GM19193 (cell line): Measurements from ENCODE around the gene C16orf46.

Experiments
- POLR2A ChIP-seq: IDR thresholded peaks from 4 replicates; pipeline ENCODE4 v1.6.1; 2011; ENCODE audit not compliant: insufficient read depth, insufficient read length; ENCODE audit errors: extremely low read depth

The C16orf46 gene, protein sequence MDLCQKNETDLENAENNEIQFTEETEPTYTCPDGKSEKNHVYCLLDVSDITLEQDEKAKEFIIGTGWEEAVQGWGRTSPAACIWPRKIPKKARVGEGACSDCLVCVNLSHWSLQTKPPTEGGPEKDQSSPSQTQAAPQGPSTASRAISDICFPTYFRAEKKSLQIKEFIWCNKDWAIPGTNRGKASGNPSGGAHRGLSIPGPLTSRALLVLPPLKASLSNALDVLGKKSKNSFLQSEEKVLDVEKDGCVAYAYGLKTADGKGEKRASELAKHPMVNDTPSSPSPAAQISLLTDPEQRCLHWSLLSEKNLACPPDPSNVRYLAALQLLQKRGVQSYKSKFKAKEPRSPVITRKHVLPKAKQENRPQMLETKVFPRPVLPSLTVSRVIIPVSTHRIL

GRCh38 chr16:81077076-81077940 lies at the start of gene C16orf46:
Gene C16orf46 (minus strand): TSS chr16:81077238. CDS start chr16:81063955, 13,283 bp downstream.
- peak; percentile 86 for TF ChIP-seq POLR2A

DNA sequence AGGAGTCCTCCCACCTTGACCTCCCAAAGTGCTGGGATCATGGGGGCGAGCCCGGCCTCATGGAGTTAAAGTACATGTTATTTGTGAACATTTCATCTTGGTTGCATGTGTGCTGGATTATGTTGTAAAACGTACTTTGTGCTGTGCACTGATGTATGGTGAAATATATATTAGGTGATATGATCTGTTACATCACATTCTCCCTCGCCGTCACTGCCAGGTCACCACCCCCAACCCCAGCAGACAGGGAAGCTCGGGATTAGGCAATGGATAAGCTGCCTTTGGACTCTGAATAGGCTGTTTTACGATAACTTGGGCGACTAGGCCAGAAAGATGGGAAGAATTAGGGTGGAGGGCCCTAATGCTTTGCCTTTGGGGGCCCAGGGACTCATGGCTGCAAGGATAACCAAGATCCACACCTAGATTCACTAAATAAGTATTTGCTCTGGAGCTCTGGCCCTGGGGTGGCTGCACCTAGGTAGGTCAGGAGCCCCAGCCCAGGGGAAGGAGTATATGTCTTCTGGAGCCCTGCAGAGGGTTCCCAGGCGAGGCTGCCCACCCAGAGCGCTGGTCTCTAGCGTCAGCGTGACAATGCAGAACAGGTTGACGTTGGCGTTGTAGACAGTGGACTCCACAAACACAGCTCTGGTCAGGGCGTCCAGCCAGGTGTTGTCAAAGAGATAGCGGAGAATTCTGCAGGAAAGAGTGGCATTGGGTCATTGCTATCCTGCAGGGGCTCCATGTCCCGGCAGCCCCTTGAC lies 46.2 kb upstream of the C16orf46 start:
- TF ChIP-seq POLR2A: no peak

- TF ChIP-seq POLR2A: no peak
Measured at GRCh38 chr16:81121474-81121990, 44.5 kb upstream of the C16orf46 start.

DNA sequence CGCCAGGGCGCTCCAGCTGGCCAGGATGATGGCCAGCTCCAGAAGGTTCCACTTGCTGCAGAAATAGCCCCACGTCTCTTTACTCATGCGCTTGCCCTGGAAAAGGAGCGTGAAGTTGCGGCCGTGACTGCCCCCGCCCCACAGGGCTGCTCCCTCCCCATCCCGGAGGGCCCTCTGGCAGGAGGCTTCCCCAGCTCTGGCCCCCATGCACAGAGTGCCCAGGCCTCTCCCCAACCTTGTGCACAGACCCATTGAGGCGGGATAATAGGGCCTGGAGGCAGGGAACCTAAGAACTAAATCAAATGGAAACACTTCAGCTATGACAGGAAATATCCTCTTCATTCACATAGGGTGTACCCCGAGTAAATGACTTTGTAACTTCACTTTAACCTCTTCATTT lies 40.4 kb upstream of the C16orf46 start:
- no peak for TF ChIP-seq POLR2A

DNA sequence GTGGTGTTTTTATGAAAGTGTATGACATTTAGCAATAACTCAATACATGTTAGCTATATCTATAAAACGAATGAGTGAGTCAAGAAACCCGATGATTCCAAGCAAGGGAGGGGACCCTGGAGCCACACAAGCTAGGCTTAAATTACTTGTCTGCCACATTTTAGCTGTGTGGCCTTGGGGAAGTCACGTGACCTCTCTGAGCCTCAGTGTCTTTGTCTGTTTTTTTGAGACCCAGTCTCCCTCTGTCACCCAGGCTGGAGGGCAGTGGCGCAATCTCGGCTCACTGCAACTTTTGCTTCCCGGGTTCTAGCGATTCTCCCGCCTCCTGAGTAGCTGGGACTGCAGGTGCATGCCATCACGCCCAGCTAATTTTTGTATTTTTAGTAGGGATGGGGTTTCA lies 39.2 kb upstream of the C16orf46 start:
- TF ChIP-seq POLR2A: no peak

DNA sequence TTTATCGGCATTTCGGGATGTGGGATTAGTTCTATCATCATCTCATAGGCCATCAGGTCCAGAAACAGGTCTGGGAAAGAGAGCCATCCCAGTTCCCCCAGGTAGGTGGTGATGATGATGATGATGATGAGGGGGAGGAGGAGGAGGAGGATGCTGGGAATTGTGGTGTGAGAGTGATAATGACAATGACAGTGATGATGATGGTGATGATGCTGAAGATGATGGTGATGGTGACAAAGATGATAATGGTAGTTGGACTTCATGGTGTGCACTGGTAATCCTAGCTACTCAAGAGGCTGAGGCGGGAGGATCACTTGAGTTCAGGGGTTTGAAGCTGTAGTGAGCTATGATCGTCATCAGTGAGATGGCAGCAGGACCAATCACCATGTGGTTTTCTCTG lies 35.4 kb upstream of the C16orf46 start:
- no peak for TF ChIP-seq POLR2A

DNA sequence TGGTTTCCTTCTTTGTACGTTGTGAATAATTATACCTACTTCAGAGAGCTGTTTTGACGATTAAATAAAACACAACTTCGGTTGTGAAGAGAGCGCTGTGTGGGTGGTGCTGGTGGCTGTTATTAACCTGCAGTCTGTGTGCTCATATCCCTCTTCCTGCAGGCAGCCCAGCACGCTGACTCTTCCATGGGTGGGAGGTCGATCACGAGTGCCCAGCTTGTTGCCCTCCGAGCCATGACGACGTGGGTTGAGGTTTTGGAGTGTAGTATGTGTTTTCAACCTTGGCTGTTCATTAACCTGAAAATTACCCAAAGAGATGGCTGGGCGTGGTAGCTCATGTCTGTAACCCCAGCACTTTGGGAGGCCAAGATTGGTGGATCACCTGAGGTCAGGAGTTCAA lies 30.5 kb upstream of the C16orf46 start:
- no peak for TF ChIP-seq POLR2A

GRCh38 chr16:81106826-81107503 lies 29.9 kb upstream of the C16orf46 start:
- no peak for TF ChIP-seq POLR2A

DNA sequence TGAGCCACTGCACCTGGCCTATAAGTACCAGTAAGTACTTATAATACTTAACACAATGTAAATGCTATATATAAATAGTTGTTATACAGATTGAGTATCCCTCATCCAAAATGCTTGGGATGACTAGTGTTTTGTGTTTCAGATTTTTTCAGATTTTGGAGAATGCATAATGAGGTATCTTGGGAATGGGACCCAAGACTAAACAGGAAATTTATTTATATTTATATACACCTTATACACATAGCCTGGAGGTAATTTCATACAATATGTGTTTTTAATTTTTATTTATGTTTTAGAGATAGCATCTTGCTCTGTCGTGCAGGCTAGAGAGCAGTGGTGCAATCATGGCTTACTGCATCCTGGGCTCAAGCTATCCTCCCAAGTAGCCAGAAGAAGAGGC lies 28.9 kb upstream of the C16orf46 start:
- no peak for TF ChIP-seq POLR2A

DNA sequence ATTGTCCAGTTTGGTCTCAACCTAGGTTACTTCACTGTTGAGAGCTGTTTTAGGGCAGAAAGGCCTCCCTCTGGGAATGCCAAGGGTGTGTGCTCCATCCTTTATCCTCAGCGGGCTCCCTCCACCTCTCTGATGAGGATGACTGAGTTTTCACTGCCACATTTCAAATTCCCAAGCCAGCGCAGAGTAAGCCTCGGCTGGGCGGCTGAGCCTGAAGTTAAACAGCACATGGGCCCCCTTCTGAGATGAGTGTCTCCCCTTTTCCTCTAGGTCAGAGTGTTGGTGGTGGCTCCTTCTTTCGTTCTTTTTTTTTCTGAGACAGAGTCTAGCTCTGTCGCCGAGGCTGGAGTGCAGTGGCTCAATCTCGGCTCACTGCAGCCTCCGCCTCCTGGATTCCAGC lies 24.7 kb upstream of the C16orf46 start:
- TF ChIP-seq POLR2A: no peak

DNA sequence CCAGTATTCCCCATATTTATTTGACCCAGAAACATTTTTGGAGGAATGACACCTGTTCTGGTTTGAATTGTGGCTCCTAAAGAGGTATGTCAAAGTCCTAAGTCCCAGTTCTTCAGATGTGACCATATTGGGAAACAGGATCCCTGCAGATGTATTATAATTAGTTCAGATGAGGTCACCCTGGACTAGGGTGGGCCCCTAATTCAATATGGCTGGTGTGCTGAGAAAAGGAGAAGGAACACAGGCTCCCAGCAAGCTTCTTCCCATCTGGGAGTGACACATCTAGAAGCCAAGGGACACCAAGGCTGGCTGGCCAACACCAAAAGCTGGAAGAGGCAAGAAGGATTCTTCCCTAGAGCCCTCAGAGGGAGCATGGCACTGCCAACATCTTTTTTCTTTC lies 22.9 kb upstream of the C16orf46 start:
- TF ChIP-seq POLR2A: no peak

DNA sequence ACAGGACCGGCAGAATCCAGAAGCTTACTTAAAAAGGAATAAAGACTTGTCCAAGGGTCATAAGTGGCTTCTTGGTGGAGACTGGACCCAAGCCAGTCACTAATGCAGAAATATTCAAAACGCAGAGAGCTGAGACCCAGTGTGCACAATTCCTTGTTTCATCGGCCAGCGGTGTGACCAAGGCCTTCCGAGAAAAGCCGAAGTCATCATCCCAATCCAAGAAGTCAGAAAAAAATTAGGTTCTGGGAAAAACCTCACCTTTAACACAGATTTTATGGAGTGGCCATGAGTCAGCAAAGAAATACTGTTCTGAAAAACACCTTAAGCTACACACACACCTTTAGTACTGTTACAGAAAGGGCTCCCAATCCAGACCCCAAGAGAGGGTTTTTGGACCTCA lies 20.2 kb upstream of the C16orf46 start:
- TF ChIP-seq POLR2A: no peak

GRCh38 chr16:81096715-81097208 lies 19.7 kb upstream of the C16orf46 start:
- no peak for TF ChIP-seq POLR2A
